Measurements from ENCODE around the gene PRR23E. TPM values are rescaled to one million over a fixed set of nuclear protein-coding genes. Genes with fewer than 3 reads are reported as not detected.

Gene PRR23E
- polyA plus RNA-seq, 1 donor = not detected

- no peaks in the 10 kb centered on the region for H3K9me3 ChIP-seq (ENCODE audit: control insufficient read depth, low read depth, low read length)
- no peaks in the 10 kb centered on the region for H3K36me3 ChIP-seq (ENCODE audit: control insufficient read depth, insufficient read depth, low read length)
- WGBS (ENCODE audit: insufficient coverage, low lambda C conversion rate) = no CpG with 5 or more reads among the region's 23 CpGs
- no peak overlapping the region for H3K27ac ChIP-seq (ENCODE audit: low read length)
- no peak for DNase-seq
- H3K4me3 ChIP-seq (ENCODE audit: low read length) = no peak overlapping the region
- no peaks in the 10 kb centered on the region for H3K27me3 ChIP-seq (ENCODE audit: control insufficient read depth, insufficient read depth, low read length)
- peaks cover 2% of the 10 kb centered on the region for H3K4me1 ChIP-seq (ENCODE audit: control insufficient read depth, insufficient read depth, low read length)
Measured at GRCh38 chr3:127183931-127184869, 8.7 kb upstream of the PRR23E start.

- Histone ChIP-seq H3K9me3 (ENCODE audit: control insufficient read depth, low read depth, low read length) (no peaks in the 10 kb centered on the region), H3K36me3 (ENCODE audit: control insufficient read depth, insufficient read depth, low read length) (no peaks in the 10 kb centered on the region), H3K27ac (ENCODE audit: low read length) (no peak overlapping the region), H3K27me3 (ENCODE audit: control insufficient read depth, insufficient read depth, low read length) (no peaks in the 10 kb centered on the region), H3K4me3 (ENCODE audit: low read length) (no peak overlapping the region), H3K4me1 (ENCODE audit: control insufficient read depth, insufficient read depth, low read length) (peaks cover 2% of the 10 kb centered on the region)
- DNase-seq = no peak
- no CpG with 5 or more reads among the region's 4 CpGs for WGBS (ENCODE audit: insufficient coverage, low lambda C conversion rate)
Measured at GRCh38 chr3:127184870-127185216, 8.1 kb upstream of the PRR23E start.

GRCh38 chr3:127185268-127185667, 7.7 kb upstream of the PRR23E start:
- Histone ChIP-seq H3K27me3 (ENCODE audit: control insufficient read depth, insufficient read depth, low read length) (no peaks in the 10 kb centered on the region), H3K9me3 (ENCODE audit: control insufficient read depth, low read depth, low read length) (no peaks in the 10 kb centered on the region), H3K4me3 (ENCODE audit: low read length) (no peak overlapping the region), H3K36me3 (ENCODE audit: control insufficient read depth, insufficient read depth, low read length) (no peaks in the 10 kb centered on the region), H3K4me1 (ENCODE audit: control insufficient read depth, insufficient read depth, low read length) (peaks cover 2% of the 10 kb centered on the region), H3K27ac (ENCODE audit: low read length) (no peak overlapping the region)
- DNase-seq = no peak
- no CpG with 5 or more reads among the region's 3 CpGs for WGBS (ENCODE audit: insufficient coverage, low lambda C conversion rate)

GRCh38 chr3:127185962-127186674, 6.8 kb upstream of the PRR23E start:
- Histone ChIP-seq H3K27me3 (ENCODE audit: control insufficient read depth, insufficient read depth, low read length) (no peaks in the 10 kb centered on the region), H3K9me3 (ENCODE audit: control insufficient read depth, low read depth, low read length) (no peaks in the 10 kb centered on the region), H3K36me3 (ENCODE audit: control insufficient read depth, insufficient read depth, low read length) (no peaks in the 10 kb centered on the region), H3K27ac (ENCODE audit: low read length) (no peak overlapping the region), H3K4me1 (ENCODE audit: control insufficient read depth, insufficient read depth, low read length) (peaks cover 2% of the 10 kb centered on the region), H3K4me3 (ENCODE audit: low read length) (no peak overlapping the region)
- DNase-seq = no peak
- 100% methylated on average over 1 of the region's 4 CpGs for WGBS (ENCODE audit: insufficient coverage, low lambda C conversion rate)

GRCh38 chr3:127187316-127187715, 5.6 kb upstream of the PRR23E start:
- 100% methylated on average over 1 of the region's 1 CpG for WGBS (ENCODE audit: insufficient coverage, low lambda C conversion rate)
- H3K36me3 ChIP-seq (ENCODE audit: control insufficient read depth, insufficient read depth, low read length) = no peaks in the 10 kb centered on the region
- H3K9me3 ChIP-seq (ENCODE audit: control insufficient read depth, low read depth, low read length) = no peaks in the 10 kb centered on the region
- peaks cover 2% of the 10 kb centered on the region for H3K4me1 ChIP-seq (ENCODE audit: control insufficient read depth, insufficient read depth, low read length)
- H3K4me3 ChIP-seq (ENCODE audit: low read length) = no peak overlapping the region
- no peaks in the 10 kb centered on the region for H3K27me3 ChIP-seq (ENCODE audit: control insufficient read depth, insufficient read depth, low read length)
- no peak overlapping the region for H3K27ac ChIP-seq (ENCODE audit: low read length)
- DNase-seq = no peak

- H3K9me3 ChIP-seq (ENCODE audit: control insufficient read depth, low read depth, low read length) = peaks cover 2% of the 10 kb centered on the region
- H3K36me3 ChIP-seq (ENCODE audit: control insufficient read depth, insufficient read depth, low read length) = no peaks in the 10 kb centered on the region
- no peak for DNase-seq
- no peak overlapping the region for H3K27ac ChIP-seq (ENCODE audit: low read length)
- no peaks in the 10 kb centered on the region for H3K4me1 ChIP-seq (ENCODE audit: control insufficient read depth, insufficient read depth, low read length)
- peaks cover 3% of the 10 kb centered on the region for H3K27me3 ChIP-seq (ENCODE audit: control insufficient read depth, insufficient read depth, low read length)
- WGBS (ENCODE audit: insufficient coverage, low lambda C conversion rate) = no CpG with 5 or more reads among the region's 11 CpGs
- H3K4me3 ChIP-seq (ENCODE audit: low read length) = no peak overlapping the region
Measured at GRCh38 chr3:127193341-127193740, 410 bp downstream of the PRR23E start.

- Histone ChIP-seq H3K9me3 (ENCODE audit: control insufficient read depth, low read depth, low read length) (peaks cover 2% of the 10 kb centered on the region), H3K4me3 (ENCODE audit: low read length) (no peak overlapping the region), H3K27ac (ENCODE audit: low read length) (no peak overlapping the region), H3K36me3 (ENCODE audit: control insufficient read depth, insufficient read depth, low read length) (no peaks in the 10 kb centered on the region), H3K4me1 (ENCODE audit: control insufficient read depth, insufficient read depth, low read length) (no peaks in the 10 kb centered on the region), H3K27me3 (ENCODE audit: control insufficient read depth, insufficient read depth, low read length) (peaks cover 3% of the 10 kb centered on the region)
- no peak for DNase-seq
- no CpG with 5 or more reads among the region's 3 CpGs for WGBS (ENCODE audit: insufficient coverage, low lambda C conversion rate)
Measured at GRCh38 chr3:127193775-127194174, 844 bp downstream of the PRR23E start.

GRCh38 chr3:127194601-127195187, 1.8 kb downstream of the PRR23E start:
- WGBS (ENCODE audit: insufficient coverage, low lambda C conversion rate) = no CpG with 5 or more reads among the region's 8 CpGs
- no peak for DNase-seq
- Histone ChIP-seq H3K4me3 (ENCODE audit: low read length) (no peak overlapping the region), H3K36me3 (ENCODE audit: control insufficient read depth, insufficient read depth, low read length) (no peaks in the 10 kb centered on the region), H3K4me1 (ENCODE audit: control insufficient read depth, insufficient read depth, low read length) (no peaks in the 10 kb centered on the region), H3K9me3 (ENCODE audit: control insufficient read depth, low read depth, low read length) (peaks cover 2% of the 10 kb centered on the region), H3K27ac (ENCODE audit: low read length) (no peak overlapping the region), H3K27me3 (ENCODE audit: control insufficient read depth, insufficient read depth, low read length) (peaks cover 4% of the 10 kb centered on the region)

GRCh38 chr3:127195417-127195816, 2.5 kb downstream of the PRR23E start:
- Histone ChIP-seq H3K4me3 (ENCODE audit: low read length) (no peak overlapping the region), H3K36me3 (ENCODE audit: control insufficient read depth, insufficient read depth, low read length) (no peaks in the 10 kb centered on the region), H3K4me1 (ENCODE audit: control insufficient read depth, insufficient read depth, low read length) (no peaks in the 10 kb centered on the region), H3K27me3 (ENCODE audit: control insufficient read depth, insufficient read depth, low read length) (peaks cover 11% of the 10 kb centered on the region), H3K9me3 (ENCODE audit: control insufficient read depth, low read depth, low read length) (peaks cover 2% of the 10 kb centered on the region), H3K27ac (ENCODE audit: low read length) (no peak overlapping the region)
- 93% methylated on average over 2 of the region's 6 CpGs for WGBS (ENCODE audit: insufficient coverage, low lambda C conversion rate)
- DNase-seq = no peak

GRCh38 chr3:127196002-127196401, 3.1 kb downstream of the PRR23E start:
- H3K27me3 ChIP-seq (ENCODE audit: control insufficient read depth, insufficient read depth, low read length) = peaks cover 13% of the 10 kb centered on the region
- H3K9me3 ChIP-seq (ENCODE audit: control insufficient read depth, low read depth, low read length) = peaks cover 2% of the 10 kb centered on the region
- no peaks in the 10 kb centered on the region for H3K36me3 ChIP-seq (ENCODE audit: control insufficient read depth, insufficient read depth, low read length)
- WGBS (ENCODE audit: insufficient coverage, low lambda C conversion rate) = 60% methylated on average over 1 of the region's 2 CpGs
- no peaks in the 10 kb centered on the region for H3K4me1 ChIP-seq (ENCODE audit: control insufficient read depth, insufficient read depth, low read length)
- no peak for DNase-seq
- no peak overlapping the region for H3K4me3 ChIP-seq (ENCODE audit: low read length)
- no peak overlapping the region for H3K27ac ChIP-seq (ENCODE audit: low read length)
